Esophagus muscularis mucosa (tissue), 4 donors: ENCODE results near the gene NINJ1. TPM values are rescaled to one million over a fixed set of nuclear protein-coding genes. Genes with fewer than 3 reads are reported as not detected.

Experiments used
- DNase-seq: peaks from one replicate; pipeline ENCODE4 v3.0.0-alpha.2; 2017; ENCODE audit errors: extremely low spot score
- H3K27ac ChIP-seq, 4 donors: fragments of 200-600 bp; sonication (generic); replicated peaks in 1 of 4; 1 replicate in 3 of 4; 2 replicates in 1 of 4; pipeline ENCODE4 v1.5.1; 2016 to 2019; ENCODE audit warnings: mild to moderate bottlenecking in 1 of 4
- H3K27me3 ChIP-seq, 4 donors: fragments of 200-600 bp; sonication (generic); one replicate each; pipeline versions ENCODE4 v1.5.1 to v1.6.0; 2016 to 2019
- H3K36me3 ChIP-seq, 4 donors: fragments of 200-600 bp; sonication (generic); one replicate each; pipeline ENCODE4 v1.5.1; 2016 to 2019
- H3K4me1 ChIP-seq, 4 donors: fragments of 200-600 bp; sonication (generic); one replicate each; pipeline ENCODE4 v1.5.1; 2016 to 2019
- H3K4me3 ChIP-seq, 4 donors: fragments of 200-600 bp; sonication (generic); 1 replicate in 2 of 4; 2 replicates in 2 of 4; pipeline ENCODE4 v1.5.1; 2016 to 2019; ENCODE audit warnings: mild to moderate bottlenecking in 4 of 4, moderate library complexity in 1 of 4
- H3K9me3 ChIP-seq, 4 donors: fragments of 200-600 bp; sonication (generic); 1 replicate in 3 of 4; 2 replicates in 1 of 4; pipeline ENCODE4 v1.5.1; 2016 to 2019
- EP300 ChIP-seq: sonication (generic); formaldehyde crosslinking; IDR thresholded peaks from one replicate; pipeline ENCODE4 v1.6.1; 2017; ENCODE audit warnings: antibody characterized with exemption
- POLR2A ChIP-seq: fragments of 450-650 bp; IDR thresholded peaks from one replicate; pipeline ENCODE4 v1.6.1; 2017; ENCODE audit warnings: antibody characterized with exemption, moderate library complexity, mild to moderate bottlenecking, low read depth
- POLR2AphosphoS5 ChIP-seq, 2 donors: sonication (generic); formaldehyde crosslinking; IDR thresholded peaks; one replicate each; pipeline ENCODE4 v1.6.1; 2017; ENCODE audit warnings: antibody characterized with exemption in 2 of 2
- WGBS: methylation state at CpG from one replicate; pipeline ENCODE4 v1.1.5; 2018; 5-methylcytosine and 5-hydroxymethylcytosine counted together
- intact Hi-C: fragments of 100-400 bp; cut with DNase I; formaldehyde crosslinking; loops from one replicate; pipeline ENCODE4 v1.15.1; 2023
- total RNA-seq, 4 donors: library from RNA; depleted of rRNA; stranded (reverse); fragments of >200 nt; gene quantifications; one replicate each; pipeline versions ENCODE4 v1.1.0 to v1.2.1, GENCODE V29; 2016
- TF ChIP-seq, protein P1 (sequence below), 3 experiments: fragments of 200-600 bp in 2 of 3; fragments of 450-650 bp in 1 of 3; sonication (generic) in 2 of 3; IDR thresholded peaks; one replicate each; pipeline ENCODE4 v1.5.1; 2017 to 2019; ENCODE audit warnings: antibody characterized with exemption in 3 of 3, mild to moderate bottlenecking in 2 of 3, moderate library complexity in 1 of 3

Gene NINJ1
- total RNA-seq, 4 donors from 2014 or later = 69.3 to 90.6 (median 72.7) TPM

DNA sequence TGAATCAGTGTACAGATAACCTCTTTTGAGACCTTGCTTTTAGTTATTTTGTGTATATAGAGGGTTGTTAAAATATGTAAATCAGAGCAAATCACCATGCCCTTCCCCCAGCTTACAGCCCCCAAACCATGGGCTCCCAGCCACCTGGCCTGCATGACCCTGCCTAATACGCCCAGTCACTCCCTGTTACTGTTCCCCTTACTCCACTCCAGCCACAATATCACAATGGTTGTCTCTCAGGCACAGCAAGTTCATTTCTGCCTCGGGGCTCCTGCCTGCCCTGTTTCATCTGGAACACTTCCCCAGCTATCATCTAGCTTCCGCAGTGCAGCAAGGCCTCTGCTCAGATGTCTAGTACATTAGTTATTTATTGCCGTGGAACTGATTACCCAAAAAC, 43.0 kb downstream of the NINJ1 start:
- Histone ChIP-seq H3K27me3 (no peaks in the 10 kb centered on the region), H3K4me1 (peaks cover 20 to 27% (median 22%) of the 10 kb centered on the region in 4 donors), H3K27ac (no peak overlapping the region), H3K4me3 (no peak overlapping the region), H3K9me3 (peaks cover 0 to 14% (median 5%) of the 10 kb centered on the region in 4 donors), H3K36me3 (no peaks in the 10 kb centered on the region)
- no peak for DNase-seq
- WGBS = 91% methylated on average over 4 of the region's 4 CpGs
- intact Hi-C loops = no loop called here
- TF ChIP-seq POLR2AphosphoS5 (IDR thresholded peaks at IDR 0.05) (no peak), EP300 (no peak), POLR2A (no peak)
- TF ChIP-seq, protein P1, sequence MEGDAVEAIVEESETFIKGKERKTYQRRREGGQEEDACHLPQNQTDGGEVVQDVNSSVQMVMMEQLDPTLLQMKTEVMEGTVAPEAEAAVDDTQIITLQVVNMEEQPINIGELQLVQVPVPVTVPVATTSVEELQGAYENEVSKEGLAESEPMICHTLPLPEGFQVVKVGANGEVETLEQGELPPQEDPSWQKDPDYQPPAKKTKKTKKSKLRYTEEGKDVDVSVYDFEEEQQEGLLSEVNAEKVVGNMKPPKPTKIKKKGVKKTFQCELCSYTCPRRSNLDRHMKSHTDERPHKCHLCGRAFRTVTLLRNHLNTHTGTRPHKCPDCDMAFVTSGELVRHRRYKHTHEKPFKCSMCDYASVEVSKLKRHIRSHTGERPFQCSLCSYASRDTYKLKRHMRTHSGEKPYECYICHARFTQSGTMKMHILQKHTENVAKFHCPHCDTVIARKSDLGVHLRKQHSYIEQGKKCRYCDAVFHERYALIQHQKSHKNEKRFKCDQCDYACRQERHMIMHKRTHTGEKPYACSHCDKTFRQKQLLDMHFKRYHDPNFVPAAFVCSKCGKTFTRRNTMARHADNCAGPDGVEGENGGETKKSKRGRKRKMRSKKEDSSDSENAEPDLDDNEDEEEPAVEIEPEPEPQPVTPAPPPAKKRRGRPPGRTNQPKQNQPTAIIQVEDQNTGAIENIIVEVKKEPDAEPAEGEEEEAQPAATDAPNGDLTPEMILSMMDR (IDR thresholded peaks at IDR 0.05) = no peak

DNA sequence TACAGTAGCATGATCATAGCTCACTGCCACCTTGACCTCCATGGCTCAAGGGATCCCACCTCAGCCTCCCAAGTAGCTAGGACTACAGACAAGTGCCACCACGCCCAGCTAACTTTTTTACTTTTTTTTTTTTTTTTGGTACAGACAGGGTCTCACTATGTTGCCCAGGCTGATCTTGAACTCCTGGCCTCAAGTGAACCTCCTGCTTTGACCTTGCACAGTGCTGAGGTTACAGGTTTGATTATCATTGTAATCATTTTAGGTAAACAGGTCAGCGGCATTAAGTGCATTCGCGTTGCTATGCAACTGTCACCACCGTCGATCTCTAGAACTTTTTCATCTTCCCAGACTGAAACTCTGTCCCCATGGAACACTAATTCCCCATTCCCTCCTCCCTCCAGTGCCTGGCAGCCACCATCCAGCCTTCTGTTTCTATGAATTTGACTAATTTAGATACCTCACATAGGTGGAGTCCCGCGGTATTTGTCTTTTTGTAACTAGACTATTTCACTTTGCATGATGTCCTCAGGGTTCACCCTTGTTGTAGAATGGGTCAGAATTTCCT, 43.9 kb downstream of the NINJ1 start:
- H3K4me1 ChIP-seq = peaks cover 20 to 26% (median 22%) of the 10 kb centered on the region in 4 donors
- intact Hi-C loops = no loop called here
- H3K27ac ChIP-seq = no peak overlapping the region
- no peak overlapping the region for H3K4me3 ChIP-seq
- TF ChIP-seq, protein P1 (IDR thresholded peaks at IDR 0.05) = no peak
- no peak for TF ChIP-seq POLR2AphosphoS5 (IDR thresholded peaks at IDR 0.05)
- TF ChIP-seq POLR2A = no peak
- no peak for TF ChIP-seq EP300
- no peak for DNase-seq
- 92% methylated on average over 8 of the region's 8 CpGs for WGBS
- no peaks in the 10 kb centered on the region for H3K27me3 ChIP-seq
- peaks cover 0 to 14% (median 5%) of the 10 kb centered on the region in 4 donors for H3K9me3 ChIP-seq
- no peaks in the 10 kb centered on the region for H3K36me3 ChIP-seq

DNA sequence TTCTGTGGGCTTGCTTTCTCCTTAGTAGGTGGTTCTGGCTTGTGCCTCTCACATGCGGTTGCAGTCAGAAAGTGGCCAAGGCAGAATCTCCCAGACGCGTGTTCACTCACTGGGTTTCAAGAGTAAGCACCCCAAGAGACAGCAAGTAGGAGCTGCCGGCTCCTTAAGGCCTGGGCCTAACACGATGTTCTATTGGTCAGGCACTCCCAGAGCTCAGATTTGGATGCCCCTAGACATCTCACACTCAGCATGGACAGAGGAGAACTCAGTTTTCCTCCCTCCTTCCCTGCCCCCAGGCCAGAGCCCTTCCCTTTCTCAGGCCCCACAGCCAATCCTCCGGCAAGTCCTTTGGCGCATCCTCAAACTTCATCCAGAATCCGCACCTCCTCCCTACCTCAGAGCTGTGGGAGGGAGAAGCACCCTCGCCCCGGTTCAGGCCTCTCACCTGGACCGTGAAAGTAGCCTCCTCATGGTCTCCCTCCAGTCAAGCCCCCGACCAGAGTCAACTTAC, 44.5 kb downstream of the NINJ1 start:
- WGBS = 86% methylated on average over 12 of the region's 12 CpGs
- intact Hi-C loops = loop anchor here (10.0 kb wide), 1 partner anchor 85 kb away; no protein-coding TSS in a partner anchor
- TF ChIP-seq POLR2A (no peak), POLR2AphosphoS5 (IDR thresholded peaks at IDR 0.05) (no peak), EP300 (no peak)
- TF ChIP-seq, protein P1 (IDR thresholded peaks at IDR 0.05) = no peak
- no peak for DNase-seq
- peaks cover 15 to 20% (median 15%) of the 10 kb centered on the region in 4 donors for H3K4me1 ChIP-seq
- no peak overlapping the region for H3K4me3 ChIP-seq
- no peak overlapping the region for H3K27ac ChIP-seq
- H3K9me3 ChIP-seq = peaks cover 0 to 14% (median 5%) of the 10 kb centered on the region in 4 donors
- H3K27me3 ChIP-seq = no peaks in the 10 kb centered on the region
- H3K36me3 ChIP-seq = no peaks in the 10 kb centered on the region

DNA sequence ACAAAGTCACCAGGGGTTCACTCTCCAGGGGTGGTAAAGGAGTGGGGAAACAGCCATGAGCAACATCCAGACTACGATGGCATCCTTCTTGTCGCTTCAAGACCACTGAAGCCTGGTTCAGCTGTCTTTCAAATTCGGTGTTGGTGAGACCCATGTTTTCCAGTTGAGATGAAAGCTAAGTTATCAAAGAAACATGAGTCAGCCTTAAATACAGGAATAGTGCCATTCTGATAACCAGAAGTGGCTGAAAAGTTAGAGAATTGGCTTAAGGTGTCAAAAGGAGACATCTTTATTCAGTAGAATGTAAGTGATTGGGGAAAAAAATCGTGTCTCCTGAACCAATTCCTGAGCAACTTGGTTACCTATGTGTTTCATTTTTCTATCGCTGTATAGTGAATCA, 45.0 kb downstream of the NINJ1 start:
- Histone ChIP-seq H3K9me3 (peaks cover 0 to 14% (median 5%) of the 10 kb centered on the region in 4 donors), H3K27me3 (no peaks in the 10 kb centered on the region), H3K4me1 (peaks cover 10 to 15% (median 10%) of the 10 kb centered on the region in 4 donors), H3K27ac (no peak overlapping the region), H3K36me3 (no peaks in the 10 kb centered on the region), H3K4me3 (no peak overlapping the region)
- no peak for TF ChIP-seq POLR2AphosphoS5 (IDR thresholded peaks at IDR 0.05)
- TF ChIP-seq EP300 = no peak
- TF ChIP-seq, protein P1 (IDR thresholded peaks at IDR 0.05) = no peak
- TF ChIP-seq POLR2A = no peak
- no peak for DNase-seq
- intact Hi-C loops = loop anchor here (10.0 kb wide), 1 partner anchor 84 kb away; no protein-coding TSS in a partner anchor
- WGBS = 86% methylated on average over 5 of the region's 5 CpGs
